Endothelial cell of umbilical vein (primary cell): Measurements from ENCODE around the gene CEP57. TPM values are rescaled to one million over a fixed set of nuclear protein-coding genes. Genes with fewer than 3 reads are reported as not detected.

ENCODE experiments used
- BruUV-seq: library from RNA; stranded (reverse); fragments of 400-500 nt; replicated peaks from 2 replicates; lab custom pipeline; 2021; lab: Mats Ljungman, UMichigan
- CTCF ChIA-PET: fragments of 300-600, 350-600 bp; sonication (Branson Sonifier 250); formaldehyde crosslinking; loops from one replicate; lab custom pipeline; 2021; ENCODE audit warnings: antibody characterized with exemption, inconsistent platforms; lab: Charles Lee
- POLR2A ChIA-PET: fragments of 300-600, 350-600 bp; sonication (Branson Sonifier 250); formaldehyde crosslinking; loops from one replicate; lab custom pipeline; 2021; ENCODE audit warnings: antibody characterized with exemption, inconsistent platforms; lab: Charles Lee
- DNase-seq: peaks from one replicate; pipeline ENCODE4 v3.0.0-alpha.2; 2011; ENCODE audit warnings: low read depth, low spot score
- FAIRE-seq: peaks from 2 replicates; lab custom pipeline; 2011; peaks lifted over from hg19 to GRCh38; lab: Jason Lieb, UNC
- H2AFZ ChIP-seq: 2 replicates; pipeline ENCODE4 v1.6.0; 2012; ENCODE audit warnings: low read depth, low read length, control low read depth, inconsistent platforms
- H3K27ac ChIP-seq: 2 replicates; pipeline ENCODE4 v1.5.1; 2011; ENCODE audit warnings: low read depth, mild to moderate bottlenecking, control low read depth, low read length, moderate library complexity; ENCODE audit not compliant: insufficient read depth
- H3K27me3 ChIP-seq, 2 experiments: 2 replicates each; pipeline versions ENCODE4 v1.6.0 to v1.6.1; 2011; ENCODE audit warnings: low read length in 2 of 2, mixed read lengths in 1 of 2; ENCODE audit not compliant: control insufficient read depth in 2 of 2, insufficient read depth in 2 of 2
- H3K36me3 ChIP-seq, 2 experiments: 2 replicates in 1 of 2; 3 replicates in 1 of 2; pipeline ENCODE4 v1.5.1; 2011; ENCODE audit warnings: low read length in 2 of 2, mild to moderate bottlenecking in 1 of 2, moderate library complexity in 1 of 2; ENCODE audit not compliant: control insufficient read depth in 2 of 2, insufficient read depth in 2 of 2; ENCODE audit errors: extremely low read depth in 1 of 2
- H3K4me1 ChIP-seq: 3 replicates; pipeline ENCODE4 v1.5.1; 2011; ENCODE audit warnings: mild to moderate bottlenecking, low read length; ENCODE audit not compliant: control insufficient read depth, insufficient read depth; ENCODE audit errors: extremely low read depth
- H3K4me2 ChIP-seq: 2 replicates; pipeline ENCODE4 v1.6.1; 2011; ENCODE audit warnings: low read length, control low read depth, mixed read lengths; ENCODE audit not compliant: insufficient read depth
- H3K4me3 ChIP-seq, 3 experiments: fragments of 200-600 bp in 1 of 3; sonication (generic), shearing (Covaris generic) in 1 of 3; replicated peaks in 1 of 3; 2 replicates each; pipeline ENCODE4 v1.5.1; 2011 to 2016; ENCODE audit warnings: control low read depth in 3 of 3, low read length in 3 of 3, mild to moderate bottlenecking in 2 of 3, inconsistent platforms in 1 of 3, low read depth in 1 of 3, moderate library complexity in 1 of 3; ENCODE audit not compliant: insufficient read depth in 1 of 3
- H3K79me2 ChIP-seq: 2 replicates; pipeline ENCODE4 v1.6.0; 2012; ENCODE audit warnings: low read length, inconsistent platforms; ENCODE audit not compliant: control insufficient read depth, insufficient read depth
- H3K9ac ChIP-seq: replicated peaks from 2 replicates; pipeline ENCODE3; 2011; ENCODE audit warnings: low read length, control low read depth; ENCODE audit not compliant: insufficient read depth; ENCODE audit errors: extremely low read depth
- H3K9me1 ChIP-seq: replicated peaks from 3 replicates; pipeline ENCODE4 v1.6.0; 2011; ENCODE audit warnings: mild to moderate bottlenecking, low read length; ENCODE audit not compliant: control insufficient read depth, insufficient read depth; ENCODE audit errors: extremely low read depth
- H3K9me3 ChIP-seq: replicated peaks from 2 replicates; pipeline ENCODE4 v1.5.1; 2012; ENCODE audit warnings: low read length, inconsistent platforms; ENCODE audit not compliant: control insufficient read depth, insufficient read depth
- H4K20me1 ChIP-seq: replicated peaks from 2 replicates; pipeline ENCODE3; 2011; ENCODE audit warnings: mild to moderate bottlenecking, low read length; ENCODE audit not compliant: control insufficient read depth, insufficient read depth; ENCODE audit errors: extremely low read depth
- CTCF ChIP-seq, 2 donors: IDR thresholded peaks; 1 replicate in 1 of 2; 2 replicates in 1 of 2; pipeline ENCODE4 v1.5.1; 2011; ENCODE audit warnings: low read length in 2 of 2, mild to moderate bottlenecking in 2 of 2, moderate library complexity in 2 of 2, control low read depth in 1 of 2, inconsistent platforms in 1 of 2, low read depth in 1 of 2; ENCODE audit not compliant: insufficient read depth in 1 of 2; ENCODE audit errors: extremely low read depth in 1 of 2
- EZH2 ChIP-seq: IDR thresholded peaks from 2 replicates; pipeline ENCODE4 v1.6.1; 2012; ENCODE audit warnings: borderline replicate concordance, low read depth, mild to moderate bottlenecking, moderate library complexity, low read length, inconsistent platforms; ENCODE audit not compliant: severe bottlenecking
- FOS ChIP-seq: IDR thresholded peaks from 2 replicates; pipeline ENCODE4 v1.6.1; 2011; ENCODE audit warnings: mild to moderate bottlenecking, low read length, moderate library complexity, borderline replicate concordance; ENCODE audit not compliant: insufficient read depth
- JUN ChIP-seq: IDR thresholded peaks from 2 replicates; pipeline ENCODE4 v1.6.1; 2011; ENCODE audit warnings: borderline replicate concordance, low read depth; ENCODE audit not compliant: insufficient read length, insufficient read depth
- POLR2A ChIP-seq: IDR thresholded peaks from 2 replicates; pipeline ENCODE4 v1.6.1; 2012; ENCODE audit warnings: low read depth, mild to moderate bottlenecking, control low read depth, low read length
- dilution Hi-C: fragments of 300-500 bp; cut with MboI; formaldehyde crosslinking; loops from one replicate; pipeline ENCODE4 v1.15.0; 2019; ENCODE audit warnings: low sequenced_read_pairs; ENCODE audit not compliant: extremely low pct_ligation_motif_present
- intact Hi-C: fragments of 100-400 bp; cut with micrococcal nuclease; formaldehyde crosslinking; loops from one replicate; pipeline ENCODE4 v1.10.0; 2022
- polyA plus RNA-seq, 4 experiments: library from polyadenylated mRNA; depleted of rRNA in 3 of 4; stranded (reverse) in 3 of 4; unstranded in 1 of 4; fragments of >200 nt; gene quantifications; 2 replicates each; pipeline versions ENCODE4 v1.2.1 to v1.2.3, GENCODE V29; 2011 to 2012; ENCODE audit warnings: missing spikeins in 1 of 4
- total RNA-seq: library from RNA; stranded (reverse); gene quantifications from 2 replicates; pipeline ENCODE4 v1.2.3, GENCODE V29; 2021

CEP57 gene
- total and polyA plus RNA-seq, 2 donors (not counting 3 experiments of a cell fraction or from before 2014, with no cell fraction given) = 16.0 to 35.2 TPM

- H3K79me2 ChIP-seq = no peaks in the 10 kb centered on the region
- no peaks in the 10 kb centered on the region for H3K9me1 ChIP-seq
- no peak for TF ChIP-seq POLR2A
- TF ChIP-seq EZH2 = no peak
- TF ChIP-seq CTCF (IDR thresholded peaks at IDR 0.05; ENCODE audit: extremely low read depth in 1 of 2, insufficient read depth in 1 of 2, low read depth in 1 of 2, low read length in 2 of 2) = peak; percentile 46 to 54
- peak; percentile 12 for TF ChIP-seq JUN
- TF ChIP-seq FOS = peak; percentile 69
- ChIA-PET CTCF (interaction anchor here (0.5 to 3.3 kb wide), 57 partner anchors 8 to 907 kb away, joined by 3 to 82 read pairs (median 4); partner anchors contain the start of genes CCDC82, CEP57, FAM76B and JRKL), POLR2A (no interaction called here)
- DNase-seq (peak; percentile 82), FAIRE-seq (peak; percentile 77)
- H3K9me3 ChIP-seq = no peaks in the 10 kb centered on the region
- H3K36me3 ChIP-seq = peaks cover 0 to 9% of the 10 kb centered on the region in 2 experiments
- BruUV-seq = no TSS peak
- H4K20me1 ChIP-seq = no peaks in the 10 kb centered on the region
- dilution Hi-C loops (no loop called here), intact Hi-C loops (loop anchor here (1.0 kb wide), 3 partner anchors 76 to 544 kb away; partner anchors contain the start of gene MAML2)
- H3K4me3 ChIP-seq = no peak overlapping the region
- H3K9ac ChIP-seq = no peak overlapping the region
- H3K4me1 ChIP-seq = no peaks in the 10 kb centered on the region
- H3K27me3 ChIP-seq = no peaks in the 10 kb centered on the region
- H3K27ac ChIP-seq = no peak overlapping the region
- no peak overlapping the region for H3K4me2 ChIP-seq
- H2AFZ ChIP-seq = no peak overlapping the region
Measured at GRCh38 chr11:95849087-95849825, 59.0 kb downstream of the CEP57 start.
